GM12872 (cell line): Measurements from ENCODE around the gene KCNQ4.

Source experiments
- TF ChIP-seq, protein P1 (sequence below): IDR thresholded peaks from 3 replicates; pipeline ENCODE4 v1.5.1; 2011; ENCODE audit warnings: low read depth, mild to moderate bottlenecking, low read length, moderate library complexity; ENCODE audit not compliant: insufficient read depth

The KCNQ4 gene

GRCh38 chr1:40848530-40849189 is 65.1 kb downstream of the KCNQ4 start:
- TF ChIP-seq, protein P1, sequence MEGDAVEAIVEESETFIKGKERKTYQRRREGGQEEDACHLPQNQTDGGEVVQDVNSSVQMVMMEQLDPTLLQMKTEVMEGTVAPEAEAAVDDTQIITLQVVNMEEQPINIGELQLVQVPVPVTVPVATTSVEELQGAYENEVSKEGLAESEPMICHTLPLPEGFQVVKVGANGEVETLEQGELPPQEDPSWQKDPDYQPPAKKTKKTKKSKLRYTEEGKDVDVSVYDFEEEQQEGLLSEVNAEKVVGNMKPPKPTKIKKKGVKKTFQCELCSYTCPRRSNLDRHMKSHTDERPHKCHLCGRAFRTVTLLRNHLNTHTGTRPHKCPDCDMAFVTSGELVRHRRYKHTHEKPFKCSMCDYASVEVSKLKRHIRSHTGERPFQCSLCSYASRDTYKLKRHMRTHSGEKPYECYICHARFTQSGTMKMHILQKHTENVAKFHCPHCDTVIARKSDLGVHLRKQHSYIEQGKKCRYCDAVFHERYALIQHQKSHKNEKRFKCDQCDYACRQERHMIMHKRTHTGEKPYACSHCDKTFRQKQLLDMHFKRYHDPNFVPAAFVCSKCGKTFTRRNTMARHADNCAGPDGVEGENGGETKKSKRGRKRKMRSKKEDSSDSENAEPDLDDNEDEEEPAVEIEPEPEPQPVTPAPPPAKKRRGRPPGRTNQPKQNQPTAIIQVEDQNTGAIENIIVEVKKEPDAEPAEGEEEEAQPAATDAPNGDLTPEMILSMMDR, result peak; percentile 88

- TF ChIP-seq, protein P1, result peak; percentile 93
These were observed 66.4 kb downstream of the KCNQ4 start for GRCh38 chr1:40849801-40850592.

DNA sequence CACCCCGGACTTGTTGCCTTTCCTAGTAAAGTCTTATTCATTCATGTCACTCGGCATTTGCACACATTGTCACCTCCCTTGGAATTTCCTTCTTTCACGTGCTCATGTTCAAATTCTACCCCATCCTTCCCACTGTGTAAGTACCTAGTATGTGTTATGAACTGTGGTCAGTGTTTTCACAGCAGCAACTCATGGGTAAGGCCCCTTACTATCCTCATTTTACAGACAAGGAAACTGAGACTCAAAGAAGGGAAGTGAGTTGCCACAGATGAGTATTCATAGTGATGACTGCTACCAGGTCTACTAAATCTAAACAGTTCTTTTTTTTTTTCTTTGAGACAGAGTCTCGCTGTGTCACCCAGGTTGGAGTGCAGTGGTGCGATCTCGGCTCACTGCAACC is 68.1 kb downstream of the KCNQ4 start:
- TF ChIP-seq, protein P1, result no peak

- TF ChIP-seq, protein P1, result no peak
These were observed 69.7 kb downstream of the KCNQ4 start for GRCh38 chr1:40853113-40853884.

- TF ChIP-seq, protein P1, result no peak
These were observed 70.2 kb downstream of the KCNQ4 start for GRCh38 chr1:40853885-40854170.

DNA sequence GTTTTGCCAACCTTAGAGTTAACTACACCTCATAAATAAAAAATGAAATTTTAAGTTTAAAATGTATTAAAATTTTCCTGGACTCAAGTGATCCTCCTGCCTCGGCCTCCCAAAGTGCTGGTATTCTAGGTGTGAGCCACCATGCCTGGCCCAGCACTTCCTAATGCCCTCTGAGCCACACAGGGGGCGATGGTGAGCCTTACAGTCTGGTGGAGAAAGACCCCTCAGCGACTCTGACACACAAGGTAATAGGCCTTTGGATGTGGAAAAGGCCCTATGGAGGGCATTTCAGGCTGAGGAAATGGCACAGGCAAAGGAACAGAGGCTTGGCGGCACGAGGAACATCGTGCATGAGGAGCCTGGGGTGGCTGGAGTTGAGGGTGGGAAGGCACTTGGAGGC is 71.9 kb downstream of the KCNQ4 start:
- TF ChIP-seq, protein P1, result peak; percentile 40; the same call in 2 of the 3 replicates

DNA sequence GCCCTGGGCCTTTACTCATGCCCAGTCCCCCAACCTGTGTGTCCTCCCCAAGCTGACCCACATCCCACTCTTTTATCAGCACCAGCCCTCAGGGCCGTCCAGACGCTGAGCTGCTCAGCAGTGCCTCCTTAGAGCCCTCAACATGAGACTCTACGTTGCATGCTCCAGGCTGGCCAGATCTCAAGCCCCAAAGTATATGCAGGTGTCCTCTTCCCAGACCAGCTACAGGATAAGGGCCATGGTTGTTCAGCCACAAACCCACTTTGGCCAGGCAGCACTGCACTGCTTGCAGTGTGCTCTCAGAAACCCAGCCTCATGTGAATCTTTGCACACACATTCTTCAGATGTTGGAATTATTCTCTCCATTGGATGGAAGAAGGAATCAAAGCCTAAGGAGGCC is 72.5 kb downstream of the KCNQ4 start:
- TF ChIP-seq, protein P1, result no peak
